Peyer's patch (tissue), 4 donors: ENCODE data around the gene NUSAP1.

Source experiments
- CTCF ChIP-seq, 6 experiments: fragments of 450-650 bp in 4 of 6; fragments of 200-600 bp in 2 of 6; sonication (generic) in 1 of 6; IDR thresholded peaks; one replicate each; pipeline ENCODE4 v1.5.1; 2017 to 2019; ENCODE audit warnings: antibody characterized with exemption in 6 of 6, mild to moderate bottlenecking in 3 of 6, moderate library complexity in 1 of 6
- POLR2A ChIP-seq, 2 donors: fragments of 450-650 bp; IDR thresholded peaks; one replicate each; pipeline ENCODE4 v1.5.1; 2017; ENCODE audit warnings: antibody characterized with exemption in 2 of 2, mild to moderate bottlenecking in 2 of 2, moderate library complexity in 2 of 2

- TF ChIP-seq CTCF (IDR thresholded peaks at IDR 0.05) (no peak), POLR2A (IDR thresholded peaks at IDR 0.05) (no peak)
These were observed 14.6 kb downstream of the NUSAP1 start for GRCh38 chr15:41347236-41347635.
